Adipocyte (in vitro differentiated cells): ENCODE results near the gene PIP5K1B.
A peak's percentile ranks its signal among the peaks of the same experiment; 100 is the strongest.

Source experiments
- DNase-seq: peaks from one replicate; pipeline ENCODE4 v3.0.0-alpha.2; 2015; ENCODE audit warnings: low read depth
- H3K27me3 ChIP-seq: replicated peaks from 2 replicates; pipeline ENCODE4 v1.7.0; 2013; ENCODE audit warnings: mild to moderate bottlenecking, low read length, moderate library complexity; ENCODE audit not compliant: control insufficient read depth, insufficient read depth
- H3K36me3 ChIP-seq: 2 replicates; pipeline ENCODE4 v1.7.0; 2013; ENCODE audit warnings: low read length, mild to moderate bottlenecking, moderate library complexity; ENCODE audit not compliant: control insufficient read depth, insufficient read depth, severe bottlenecking
- H3K4me1 ChIP-seq: 2 replicates; pipeline ENCODE4 v1.7.0; 2013; ENCODE audit warnings: mild to moderate bottlenecking, low read length, moderate library complexity; ENCODE audit not compliant: control insufficient read depth, insufficient read depth
- H3K4me3 ChIP-seq: 2 replicates; pipeline ENCODE4 v1.7.0; 2013; ENCODE audit warnings: mild to moderate bottlenecking, low read length, moderate library complexity
- H3K9ac ChIP-seq: 2 replicates; pipeline ENCODE4 v1.7.0; 2013; ENCODE audit warnings: mild to moderate bottlenecking, low read length, moderate library complexity
- H3K9me3 ChIP-seq: 2 replicates; pipeline ENCODE4 v1.7.0; 2013; ENCODE audit warnings: mild to moderate bottlenecking, low read length, moderate library complexity; ENCODE audit not compliant: control insufficient read depth

PIP5K1B gene

GRCh38 chr9:68740561-68740960 is 35.5 kb downstream of the PIP5K1B start:
- no peak overlapping the region for H3K9ac ChIP-seq
- H3K27me3 ChIP-seq, result peaks cover 14% of the 10 kb centered on the region
- H3K4me3 ChIP-seq, result no peak overlapping the region
- DNase-seq, result no peak
- no peaks in the 10 kb centered on the region for H3K4me1 ChIP-seq
- no peaks in the 10 kb centered on the region for H3K9me3 ChIP-seq
- no peaks in the 10 kb centered on the region for H3K36me3 ChIP-seq

GRCh38 chr9:68741234-68741633 is 36.2 kb downstream of the PIP5K1B start:
- Histone ChIP-seq H3K9me3 (no peaks in the 10 kb centered on the region), H3K36me3 (no peaks in the 10 kb centered on the region), H3K4me1 (no peaks in the 10 kb centered on the region), H3K9ac (no peak overlapping the region), H3K4me3 (no peak overlapping the region), H3K27me3 (peaks cover 17% of the 10 kb centered on the region)
- DNase-seq, result no peak

DNA sequence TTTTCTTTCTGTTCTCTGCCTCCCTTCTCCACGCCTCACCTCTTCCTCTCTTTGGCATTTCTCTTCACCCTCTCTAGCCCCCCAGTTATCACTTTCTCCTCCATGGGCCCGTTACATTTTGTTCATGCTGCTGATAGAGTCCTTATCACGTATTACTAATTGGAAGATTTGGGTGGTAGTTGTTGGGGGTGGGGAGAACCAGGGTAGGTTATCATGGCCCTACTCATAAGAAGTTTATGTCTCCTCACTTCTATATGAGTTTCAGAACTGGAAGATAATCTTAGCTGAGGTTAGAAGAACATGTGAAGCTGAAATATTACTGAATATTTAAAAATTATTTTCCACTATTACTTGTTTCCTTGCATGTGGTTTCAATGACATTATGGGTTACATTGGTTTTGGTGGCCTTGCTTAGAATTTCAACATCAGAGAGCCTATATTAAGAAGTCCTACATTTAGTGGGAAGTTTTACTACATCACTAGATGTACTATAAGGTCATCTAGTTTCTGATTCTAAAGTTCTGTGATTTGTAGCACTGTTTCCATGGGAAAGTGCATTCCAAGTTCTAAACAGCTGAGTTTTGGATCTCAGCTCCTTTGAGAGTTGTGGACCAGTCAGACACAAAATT is 36.8 kb downstream of the PIP5K1B start:
- Histone ChIP-seq H3K4me3 (no peak overlapping the region), H3K27me3 (peaks cover 16% of the 10 kb centered on the region), H3K4me1 (no peaks in the 10 kb centered on the region), H3K9me3 (no peaks in the 10 kb centered on the region), H3K36me3 (no peaks in the 10 kb centered on the region), H3K9ac (no peak overlapping the region)
- no peak for DNase-seq

- DNase-seq, result no peak
- peaks cover 13% of the 10 kb centered on the region for H3K27me3 ChIP-seq
- no peak overlapping the region for H3K9ac ChIP-seq
- no peak overlapping the region for H3K4me3 ChIP-seq
- no peaks in the 10 kb centered on the region for H3K4me1 ChIP-seq
- no peaks in the 10 kb centered on the region for H3K9me3 ChIP-seq
- no peaks in the 10 kb centered on the region for H3K36me3 ChIP-seq
Measured at GRCh38 chr9:68742333-68742730, 37.3 kb downstream of the PIP5K1B start.

DNA sequence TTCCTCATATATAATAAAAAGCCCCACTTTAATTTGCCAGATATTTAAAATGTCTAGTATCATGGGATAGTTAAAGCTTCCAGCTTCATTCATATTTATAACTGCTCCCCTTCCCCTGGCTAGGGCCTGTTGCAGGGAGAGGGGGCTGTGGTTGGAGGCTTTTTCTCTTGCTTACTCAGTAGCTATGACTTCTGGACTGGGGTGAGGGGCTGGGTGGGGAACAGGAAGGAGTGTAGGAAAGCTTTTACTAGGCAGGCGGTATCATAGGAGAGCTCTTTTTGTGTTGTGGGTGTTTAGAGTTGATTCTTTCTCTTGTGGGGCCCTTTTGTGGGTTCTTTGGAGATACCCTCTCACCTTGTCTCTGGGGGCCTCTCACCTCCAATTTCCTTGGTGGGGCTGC is 39.4 kb downstream of the PIP5K1B start:
- no peaks in the 10 kb centered on the region for H3K36me3 ChIP-seq
- no peak overlapping the region for H3K4me3 ChIP-seq
- no peak overlapping the region for H3K9ac ChIP-seq
- no peak for DNase-seq
- peaks cover 15% of the 10 kb centered on the region for H3K27me3 ChIP-seq
- H3K4me1 ChIP-seq, result no peaks in the 10 kb centered on the region
- no peaks in the 10 kb centered on the region for H3K9me3 ChIP-seq

GRCh38 chr9:68746525-68746924 is 41.5 kb downstream of the PIP5K1B start:
- Histone ChIP-seq H3K27me3 (peaks cover 10% of the 10 kb centered on the region), H3K4me3 (no peak overlapping the region), H3K36me3 (no peaks in the 10 kb centered on the region), H3K9ac (no peak overlapping the region), H3K9me3 (no peaks in the 10 kb centered on the region), H3K4me1 (no peaks in the 10 kb centered on the region)
- no peak for DNase-seq

- H3K9me3 ChIP-seq, result no peaks in the 10 kb centered on the region
- H3K27me3 ChIP-seq, result peaks cover 10% of the 10 kb centered on the region
- H3K4me3 ChIP-seq, result no peak overlapping the region
- no peaks in the 10 kb centered on the region for H3K4me1 ChIP-seq
- H3K36me3 ChIP-seq, result no peaks in the 10 kb centered on the region
- DNase-seq, result no peak
- H3K9ac ChIP-seq, result no peak overlapping the region
Measured at GRCh38 chr9:68747043-68747533, 42.0 kb downstream of the PIP5K1B start.

DNA sequence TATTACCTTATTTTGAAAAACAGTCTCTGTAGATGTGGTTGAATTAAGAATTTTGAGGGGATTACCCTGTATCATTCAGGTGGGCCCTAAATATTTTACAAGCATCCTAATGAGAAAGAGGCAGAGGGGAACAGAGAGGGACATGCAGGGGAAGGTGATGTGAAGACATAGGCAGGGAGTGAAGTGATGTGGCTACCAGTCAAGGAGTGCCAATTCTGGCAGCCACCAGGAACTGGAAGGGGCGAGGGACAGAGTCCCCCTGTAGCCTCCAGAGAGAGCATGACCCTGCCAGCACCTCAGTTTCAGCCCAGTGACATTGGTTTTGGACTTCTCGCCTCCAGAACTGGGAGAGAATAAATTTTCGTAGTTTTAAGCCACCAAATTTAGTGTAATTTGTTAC is 44.1 kb downstream of the PIP5K1B start:
- Histone ChIP-seq H3K36me3 (no peaks in the 10 kb centered on the region), H3K4me3 (no peak overlapping the region), H3K9me3 (no peaks in the 10 kb centered on the region), H3K9ac (no peak overlapping the region), H3K27me3 (peaks cover 10% of the 10 kb centered on the region), H3K4me1 (no peaks in the 10 kb centered on the region)
- DNase-seq, result no peak

DNA sequence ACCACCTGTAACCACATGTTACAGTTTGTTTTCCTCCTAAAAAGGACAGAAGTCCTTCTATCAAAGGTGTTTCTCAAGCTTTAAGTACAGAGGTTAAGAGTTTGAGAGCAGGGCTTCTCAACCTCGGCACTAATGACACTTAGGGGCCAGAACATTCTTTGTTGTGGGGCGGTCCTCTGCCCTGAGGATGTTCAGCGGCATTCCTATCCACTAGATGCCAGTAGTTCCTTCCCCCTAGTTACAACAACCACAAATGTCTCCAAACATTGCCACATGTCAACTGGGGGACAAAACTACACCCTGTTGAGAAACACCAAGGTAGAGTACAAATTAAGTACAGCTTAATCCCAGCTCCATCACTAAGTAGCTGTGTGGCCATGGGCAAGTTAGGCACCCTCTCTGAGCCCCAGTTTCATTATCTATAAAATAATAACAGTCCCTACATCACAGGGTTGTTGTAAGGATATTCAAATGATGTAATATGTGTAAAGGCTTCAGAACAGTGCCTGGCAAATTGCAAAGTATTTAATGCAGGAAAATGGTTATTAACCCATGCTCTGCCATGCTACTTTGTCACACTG is 44.6 kb downstream of the PIP5K1B start:
- Histone ChIP-seq H3K9ac (no peak overlapping the region), H3K36me3 (no peaks in the 10 kb centered on the region), H3K4me3 (no peak overlapping the region), H3K4me1 (no peaks in the 10 kb centered on the region), H3K27me3 (peaks cover 10% of the 10 kb centered on the region), H3K9me3 (no peaks in the 10 kb centered on the region)
- DNase-seq, result no peak

GRCh38 chr9:68750255-68750654 is 45.2 kb downstream of the PIP5K1B start:
- H3K27me3 ChIP-seq, result peaks cover 7% of the 10 kb centered on the region
- H3K9me3 ChIP-seq, result no peaks in the 10 kb centered on the region
- no peaks in the 10 kb centered on the region for H3K4me1 ChIP-seq
- no peaks in the 10 kb centered on the region for H3K36me3 ChIP-seq
- H3K9ac ChIP-seq, result no peak overlapping the region
- no peak for DNase-seq
- H3K4me3 ChIP-seq, result no peak overlapping the region

GRCh38 chr9:68750786-68751185 is 45.7 kb downstream of the PIP5K1B start:
- DNase-seq, result no peak
- Histone ChIP-seq H3K4me1 (no peaks in the 10 kb centered on the region), H3K4me3 (no peak overlapping the region), H3K9me3 (no peaks in the 10 kb centered on the region), H3K27me3 (peaks cover 2% of the 10 kb centered on the region), H3K9ac (no peak overlapping the region), H3K36me3 (no peaks in the 10 kb centered on the region)

DNA sequence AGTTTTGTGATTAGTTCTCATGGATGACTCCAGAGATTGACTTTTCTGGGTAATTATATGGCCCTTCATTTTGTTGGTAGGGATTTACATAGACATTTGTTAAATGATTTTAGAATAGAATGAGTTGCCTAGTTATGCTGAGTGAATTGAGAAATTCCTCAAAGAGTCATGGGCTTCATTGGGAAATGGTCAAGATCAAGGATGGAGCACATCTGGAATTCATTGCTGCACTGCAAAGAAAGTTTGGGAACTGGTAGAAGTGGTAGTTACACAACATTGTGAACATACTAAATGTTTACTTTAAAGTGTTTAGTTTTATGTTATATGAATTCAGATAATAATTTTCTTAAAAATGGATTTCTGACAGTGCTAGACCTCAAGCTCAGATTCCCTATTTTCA is 46.5 kb downstream of the PIP5K1B start:
- Histone ChIP-seq H3K27me3 (peaks cover 2% of the 10 kb centered on the region), H3K9me3 (no peaks in the 10 kb centered on the region), H3K4me1 (no peaks in the 10 kb centered on the region), H3K36me3 (no peaks in the 10 kb centered on the region), H3K4me3 (no peak overlapping the region), H3K9ac (no peak overlapping the region)
- peak; percentile 52 for DNase-seq
